Mucosa of descending colon (tissue), 3 donors: ENCODE data around the gene LCN15. TPM values are rescaled to one million over a fixed set of nuclear protein-coding genes. Genes with fewer than 3 reads are reported as not detected.
A peak's percentile ranks its signal among the peaks of the same experiment; 100 is the strongest.

Source experiments
- ATAC-seq: fragments of 200-7000 bp; cut with Tn5 transposase; one replicate; pipeline ENCODE4 v1.9.1; 2020; ENCODE audit warnings: mild to moderate bottlenecking, moderate library complexity
- DNase-seq, 3 donors: peaks; one replicate each; pipeline ENCODE4 v3.0.0-alpha.2; 2020
- H3K36me3 ChIP-seq: fragments of 200-600 bp; one replicate; pipeline ENCODE4 v1.8.0; 2021; ENCODE audit warnings: low read depth, mild to moderate bottlenecking
- H3K4me1 ChIP-seq: fragments of 200-600 bp; one replicate; pipeline ENCODE4 v1.8.0; 2021; ENCODE audit warnings: low read depth, mild to moderate bottlenecking
- H3K4me3 ChIP-seq: fragments of 200-600 bp; one replicate; pipeline ENCODE4 v1.8.0; 2021; ENCODE audit warnings: mild to moderate bottlenecking
- H3K9me3 ChIP-seq: fragments of 200-600 bp; one replicate; pipeline ENCODE4 v1.8.0; 2021; ENCODE audit warnings: mild to moderate bottlenecking
- intact Hi-C, 2 donors: fragments of 100-400 bp; cut with DNase I in 1 of 2; cut with micrococcal nuclease in 1 of 2; formaldehyde crosslinking; loops; one replicate each; pipeline versions ENCODE4 v1.11.0 to v1.11.1; 2022; cut with DNase I, micrococcal nuclease
- total RNA-seq, 3 donors: library from RNA; stranded (reverse); fragmentation: NEBNext Ultra II Directional in 2 of 3; extraction: Animal tissue kit (Norgen Biotek cat#: 25700) in 2 of 3; gene quantifications; one replicate each; pipeline versions ENCODE4 v1.2.1 to v1.2.4, GENCODE V29; 2021 to 2023
- TF ChIP-seq, protein P1 (sequence below): fragments of 200-600 bp; IDR thresholded peaks from one replicate; pipeline ENCODE4 v1.8.0; 2022; ENCODE audit warnings: antibody characterized with exemption, mild to moderate bottlenecking
- donor health status: DM: no; HTN: no; CAD: no; lungs with moderate emphysema.
- donor health status: DM: no; HTN: no; CAD: no.
- donor health status: DM: no; HTN: yes; CAD: no.

The LCN15 gene
- total RNA-seq, 3 donors from 2014 or later = 1.6 to 17.2 (median 3.7) TPM

DNA sequence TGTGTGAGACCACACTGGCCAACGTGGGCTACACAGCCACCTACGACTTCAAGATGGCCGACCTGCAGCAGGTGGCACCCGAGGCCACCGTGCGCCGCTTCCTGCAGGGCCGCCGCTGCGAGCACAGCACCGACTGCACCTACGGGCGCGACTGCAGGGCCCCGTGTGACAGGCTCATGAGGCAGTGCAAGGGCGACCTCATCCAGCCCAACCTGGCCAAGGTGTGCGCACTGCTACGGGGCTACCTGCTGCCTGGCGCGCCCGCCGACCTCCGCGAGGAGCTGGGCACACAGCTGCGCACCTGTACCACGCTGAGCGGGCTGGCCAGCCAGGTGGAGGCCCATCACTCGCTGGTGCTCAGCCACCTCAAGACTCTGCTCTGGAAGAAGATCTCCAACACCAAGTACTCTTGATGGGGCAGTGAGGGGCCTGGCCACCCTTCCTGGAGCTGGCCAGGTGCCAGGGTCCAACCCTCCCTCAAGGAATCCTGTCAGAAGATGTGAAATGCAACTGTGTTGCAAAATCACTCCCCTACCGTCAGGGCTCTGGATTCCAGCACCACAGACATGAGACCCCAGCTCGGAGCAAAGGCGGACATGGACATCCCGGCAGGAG is 40.8 kb downstream of the LCN15 start:
- ATAC-seq = no peak
- peaks cover 19% of the 10 kb centered on the region for H3K4me1 ChIP-seq
- H3K36me3 ChIP-seq = no peaks in the 10 kb centered on the region
- intact Hi-C loops = no loop called here
- H3K4me3 ChIP-seq = no peak overlapping the region
- TF ChIP-seq, protein P1, sequence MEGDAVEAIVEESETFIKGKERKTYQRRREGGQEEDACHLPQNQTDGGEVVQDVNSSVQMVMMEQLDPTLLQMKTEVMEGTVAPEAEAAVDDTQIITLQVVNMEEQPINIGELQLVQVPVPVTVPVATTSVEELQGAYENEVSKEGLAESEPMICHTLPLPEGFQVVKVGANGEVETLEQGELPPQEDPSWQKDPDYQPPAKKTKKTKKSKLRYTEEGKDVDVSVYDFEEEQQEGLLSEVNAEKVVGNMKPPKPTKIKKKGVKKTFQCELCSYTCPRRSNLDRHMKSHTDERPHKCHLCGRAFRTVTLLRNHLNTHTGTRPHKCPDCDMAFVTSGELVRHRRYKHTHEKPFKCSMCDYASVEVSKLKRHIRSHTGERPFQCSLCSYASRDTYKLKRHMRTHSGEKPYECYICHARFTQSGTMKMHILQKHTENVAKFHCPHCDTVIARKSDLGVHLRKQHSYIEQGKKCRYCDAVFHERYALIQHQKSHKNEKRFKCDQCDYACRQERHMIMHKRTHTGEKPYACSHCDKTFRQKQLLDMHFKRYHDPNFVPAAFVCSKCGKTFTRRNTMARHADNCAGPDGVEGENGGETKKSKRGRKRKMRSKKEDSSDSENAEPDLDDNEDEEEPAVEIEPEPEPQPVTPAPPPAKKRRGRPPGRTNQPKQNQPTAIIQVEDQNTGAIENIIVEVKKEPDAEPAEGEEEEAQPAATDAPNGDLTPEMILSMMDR = no peak
- H3K9me3 ChIP-seq = no peaks in the 10 kb centered on the region
- no peak for DNase-seq

GRCh38 chr9:136722969-136723356 is 41.4 kb downstream of the LCN15 start:
- intact Hi-C loops = no loop called here
- ATAC-seq (no peak), DNase-seq (no peak)
- Histone ChIP-seq H3K4me3 (no peak overlapping the region), H3K4me1 (peaks cover 17% of the 10 kb centered on the region), H3K9me3 (no peaks in the 10 kb centered on the region), H3K36me3 (no peaks in the 10 kb centered on the region)
- TF ChIP-seq, protein P1 = no peak

DNA sequence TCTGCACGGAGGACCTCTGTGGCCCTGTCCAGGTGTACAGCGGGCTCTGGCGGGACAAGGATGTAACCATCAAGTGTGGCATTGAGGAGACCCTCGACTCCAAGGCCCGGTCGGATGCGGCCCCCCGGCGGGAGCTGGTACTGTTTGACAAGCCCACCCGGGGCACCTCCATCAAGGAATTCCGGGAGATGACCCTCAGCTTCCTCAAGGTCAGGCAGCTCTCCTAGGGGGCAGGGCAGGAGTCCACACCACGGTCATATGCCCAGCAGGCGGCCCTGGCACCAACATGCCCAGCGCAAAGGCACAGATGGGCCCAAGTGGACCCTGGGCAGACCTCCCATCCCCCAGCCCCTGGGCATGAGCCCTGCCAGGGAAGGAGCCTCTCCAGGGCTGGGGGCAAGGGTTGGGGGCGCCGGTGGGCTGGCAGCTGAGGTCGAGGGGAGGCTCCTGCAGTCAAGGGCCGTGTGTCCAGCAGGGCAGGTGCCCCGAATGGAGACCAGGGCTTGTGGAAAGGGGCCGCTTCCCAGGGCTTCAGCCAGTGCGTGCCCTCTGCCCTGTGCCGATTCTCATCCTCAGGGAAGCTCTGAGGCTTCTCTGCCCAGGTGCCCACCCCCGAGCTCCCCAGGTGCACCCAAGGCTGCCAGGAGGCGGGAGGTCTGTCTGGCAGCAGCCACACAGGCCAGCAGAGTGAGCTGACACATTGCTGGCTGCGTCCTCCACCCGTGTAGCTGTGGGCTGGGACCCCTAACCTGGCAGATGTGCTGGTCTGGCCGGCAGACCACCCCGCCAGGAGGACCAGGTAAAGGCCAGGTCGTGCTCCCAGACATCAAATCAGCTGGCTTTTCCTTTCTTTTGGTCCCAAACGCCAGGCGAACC is 42.0 kb downstream of the LCN15 start:
- ATAC-seq (no peak), DNase-seq (no peak)
- no peak overlapping the region for H3K4me3 ChIP-seq
- intact Hi-C loops = no loop called here
- H3K9me3 ChIP-seq = no peaks in the 10 kb centered on the region
- TF ChIP-seq, protein P1 = no peak
- H3K4me1 ChIP-seq = peaks cover 17% of the 10 kb centered on the region
- H3K36me3 ChIP-seq = no peaks in the 10 kb centered on the region

GRCh38 chr9:136721339-136722092 is 42.8 kb downstream of the LCN15 start:
- peak; percentile 3 for ATAC-seq
- DNase-seq = no peak
- TF ChIP-seq, protein P1 = no peak
- intact Hi-C loops = no loop called here
- no peak overlapping the region for H3K4me3 ChIP-seq
- no peaks in the 10 kb centered on the region for H3K36me3 ChIP-seq
- no peaks in the 10 kb centered on the region for H3K9me3 ChIP-seq
- H3K4me1 ChIP-seq = peaks cover 12% of the 10 kb centered on the region

DNA sequence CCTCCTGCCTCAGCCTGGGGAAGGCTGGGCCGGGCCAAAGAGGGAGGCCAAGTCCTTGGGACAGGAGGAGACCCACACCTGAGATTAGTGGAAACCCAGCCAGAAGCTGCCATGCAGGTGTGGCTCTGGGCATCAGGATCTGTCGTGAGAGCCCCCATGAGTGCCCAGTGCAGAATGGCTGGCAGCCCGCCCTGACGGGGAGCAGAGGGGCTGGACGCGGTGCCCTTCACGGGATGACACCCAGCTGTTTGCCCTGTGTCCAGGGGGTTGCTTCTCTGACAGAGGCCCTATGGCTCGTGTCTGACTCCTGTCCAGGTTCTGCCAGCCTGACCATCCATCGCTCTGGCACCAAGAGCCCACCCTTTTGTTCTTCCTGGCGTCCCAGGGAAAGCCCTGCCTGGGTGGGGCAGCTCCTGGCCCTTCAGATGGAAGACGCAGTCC is 43.4 kb downstream of the LCN15 start:
- H3K36me3 ChIP-seq = no peaks in the 10 kb centered on the region
- TF ChIP-seq, protein P1 = no peak
- peaks cover 6% of the 10 kb centered on the region for H3K4me1 ChIP-seq

More for the DNA sequence above, 43.4 kb downstream of the LCN15 start:
- no peak for DNase-seq
- intact Hi-C loops = no loop called here
- ATAC-seq = no peak
- Histone ChIP-seq H3K9me3 (no peaks in the 10 kb centered on the region), H3K4me3 (no peak overlapping the region)
